Stimulated activated CD4-positive, alpha-beta T cell treated with anti-CD3 and anti-CD28 coated beads, Interleukin-15, amount 100 ng/mL, for 24 hours (primary cell): ENCODE data around the gene VPS37B.
A peak's percentile ranks its signal among the peaks of the same experiment; 100 is the strongest.
"Not testable (repeated sequence)": the region's sequence is repeated elsewhere in the genome, so short reads cannot be mapped to it uniquely, and the experiment has no call there.

Experiments used
- DNase-seq: peaks from one replicate; pipeline ENCODE4 v3.0.0-alpha.2; 2020

Gene VPS37B

GRCh38 chr12:122880668-122881067, 15.3 kb downstream of the VPS37B start:
- DNase-seq = peak; percentile 42

- no peak for DNase-seq
These were observed 15.7 kb downstream of the VPS37B start for GRCh38 chr12:122880155-122880667.

GRCh38 chr12:122878780-122879612, 16.9 kb downstream of the VPS37B start:
- DNase-seq = no peak

GRCh38 chr12:122876731-122877130, 19.2 kb downstream of the VPS37B start:
- DNase-seq = no peak

GRCh38 chr12:122876281-122876680, 19.6 kb downstream of the VPS37B start:
- not testable (repeated sequence) for DNase-seq

GRCh38 chr12:122875590-122876220, 20.2 kb downstream of the VPS37B start:
- DNase-seq = peak; percentile 44

- peak; percentile 73 for DNase-seq
These were observed 21.8 kb downstream of the VPS37B start for GRCh38 chr12:122874081-122874480.

GRCh38 chr12:122873540-122873939, 22.4 kb downstream of the VPS37B start:
- no peak for DNase-seq

- DNase-seq = no peak
These were observed 23.0 kb downstream of the VPS37B start for GRCh38 chr12:122872815-122873361.

GRCh38 chr12:122871851-122872780, 23.8 kb downstream of the VPS37B start:
- peak; percentile 82 for DNase-seq

GRCh38 chr12:122870867-122871664, 24.9 kb downstream of the VPS37B start:
- DNase-seq = no peak

- DNase-seq = no peak
These were observed 25.6 kb downstream of the VPS37B start for GRCh38 chr12:122870163-122870842.

GRCh38 chr12:122869207-122869973, 26.5 kb downstream of the VPS37B start:
- no peak for DNase-seq

- no peak for DNase-seq
These were observed 27.3 kb downstream of the VPS37B start for GRCh38 chr12:122868471-122869177.

- no peak for DNase-seq
These were observed 28.0 kb downstream of the VPS37B start for GRCh38 chr12:122867691-122868461.

GRCh38 chr12:122866950-122867607, 28.8 kb downstream of the VPS37B start:
- no peak for DNase-seq

- no peak for DNase-seq
These were observed 29.5 kb downstream of the VPS37B start for GRCh38 chr12:122866379-122866778.
